Measurements from ENCODE around the gene APEH.

The APEH gene

DNA sequence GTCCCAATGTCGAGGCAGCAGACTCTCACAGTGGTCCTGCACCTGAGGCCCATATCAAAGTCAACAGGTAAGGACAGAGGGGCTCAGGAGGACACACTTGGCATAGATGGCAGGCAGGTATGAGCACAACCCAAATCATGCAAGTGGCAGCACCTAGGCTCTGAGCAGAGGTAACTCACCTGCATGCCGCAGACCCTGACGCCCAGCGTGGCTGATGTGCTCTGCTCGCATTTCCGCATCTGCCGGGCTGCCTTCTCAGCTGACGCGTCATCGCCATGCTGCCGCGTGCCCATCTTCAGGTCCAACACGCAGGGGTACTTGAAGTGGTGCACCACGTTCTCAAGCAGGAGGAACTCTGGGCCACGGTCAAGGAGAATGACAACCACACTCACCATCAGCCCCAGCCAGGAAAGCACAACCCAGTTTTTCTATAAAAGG is 53.8 kb downstream of the APEH start:
- DNase-seq (ENCODE audit: low spot score) = no peak

GRCh38 chr3:49729966-49730609 is 55.9 kb downstream of the APEH start:
- DNase-seq (ENCODE audit: low spot score) = no peak

- no peak for DNase-seq (ENCODE audit: low spot score)
Observed at GRCh38 chr3:49732597-49732996, 58.4 kb downstream of the APEH start.

- DNase-seq (ENCODE audit: low spot score) = no peak
Observed at GRCh38 chr3:49733551-49733950, 59.4 kb downstream of the APEH start.
